ENCODE measurements around the gene PLA2G2D.

GRCh38 chr1:20165522-20165951 lies 46.2 kb upstream of the PLA2G2D start:
- TF ChIP-seq GABPA (IDR thresholded peaks at IDR 0.05; ENCODE audit: borderline replicate concordance, insufficient read depth, low read length) (no peak), CEBPB (IDR thresholded peaks at IDR 0.05; ENCODE audit: low read depth, low read length) (no peak), CHD7 (IDR thresholded peaks at IDR 0.05; ENCODE audit: insufficient replicate concordance, low read length) (no peak), HDAC2 (IDR thresholded peaks at IDR 0.05; ENCODE audit: borderline replicate concordance in 1 of 2, low read depth in 2 of 2, low read length in 2 of 2) (no peak), CTCF (IDR thresholded peaks at IDR 0.05; ENCODE audit: control extremely low read depth in 1 of 3, insufficient read depth in 1 of 3, low read depth in 1 of 3, low read length in 3 of 3) (peak; percentile 33 to 74 (median 65)), TCF12 (IDR thresholded peaks at IDR 0.05; ENCODE audit: low read depth, low read length) (no peak), EGR1 (IDR thresholded peaks at IDR 0.05; ENCODE audit: borderline replicate concordance, low read depth, low read length) (no peak), TAF1 (IDR thresholded peaks at IDR 0.05; ENCODE audit: low read depth, low read length) (no peak), EZH2 (IDR thresholded peaks at IDR 0.05; ENCODE audit: low read depth, low read length, severe bottlenecking) (no peak), POLR2A (IDR thresholded peaks at IDR 0.05; ENCODE audit: control extremely low read depth in 1 of 2, low read depth in 2 of 2, low read length in 2 of 2) (no peak), BCL11A (IDR thresholded peaks at IDR 0.05; ENCODE audit: low read depth in 2 of 2, low read length in 2 of 2) (no peak)
